ENCODE results near the gene SCN8A. TPM values are rescaled to one million over a fixed set of nuclear protein-coding genes. Genes with fewer than 3 reads are reported as not detected.

Gene SCN8A
- total RNA-seq, 3 donors from 2014 or later, result 0.32 to 5.0 (median 1.6) TPM

- intact Hi-C loops (cut with DNase I; ENCODE audit: low total_unique reads), result no loop called here
- H3K4me1 ChIP-seq, result no peaks in the 10 kb centered on the region
- H3K27ac ChIP-seq, result no peak overlapping the region
- H3K9me3 ChIP-seq, result no peaks in the 10 kb centered on the region
- H3K36me3 ChIP-seq, result no peaks in the 10 kb centered on the region
- no peaks in the 10 kb centered on the region for H3K27me3 ChIP-seq
- TF ChIP-seq POLR2AphosphoS5 (IDR thresholded peaks at IDR 0.05) (no peak), CTCF (IDR thresholded peaks at IDR 0.05) (no peak), POLR2A (IDR thresholded peaks at IDR 0.05) (no peak)
- no peak for DNase-seq (ENCODE audit: low spot score in 2 of 2)
- H3K4me3 ChIP-seq, result no peak overlapping the region
Measured at GRCh38 chr12:51579321-51579850, 11.6 kb upstream of the SCN8A start.

GRCh38 chr12:51589060-51589459 lies 2.0 kb upstream of the SCN8A start:
- no peaks in the 10 kb centered on the region for H3K9me3 ChIP-seq
- H3K27ac ChIP-seq, result no peak overlapping the region
- H3K36me3 ChIP-seq, result no peaks in the 10 kb centered on the region
- DNase-seq (ENCODE audit: low spot score in 2 of 2), result no peak
- intact Hi-C loops (cut with DNase I; ENCODE audit: low total_unique reads), result no loop called here
- no peaks in the 10 kb centered on the region for H3K27me3 ChIP-seq
- H3K4me1 ChIP-seq, result no peaks in the 10 kb centered on the region
- H3K4me3 ChIP-seq, result no peak overlapping the region
- TF ChIP-seq CTCF (IDR thresholded peaks at IDR 0.05), result no peak
- TF ChIP-seq POLR2AphosphoS5 (IDR thresholded peaks at IDR 0.05), result no peak
- TF ChIP-seq POLR2A (IDR thresholded peaks at IDR 0.05), result no peak

- no peak for DNase-seq (ENCODE audit: low spot score in 2 of 2)
- TF ChIP-seq POLR2AphosphoS5 (IDR thresholded peaks at IDR 0.05), result no peak
- no peak for TF ChIP-seq CTCF (IDR thresholded peaks at IDR 0.05)
- no peak for TF ChIP-seq POLR2A (IDR thresholded peaks at IDR 0.05)
- intact Hi-C loops (cut with DNase I; ENCODE audit: low total_unique reads), result no loop called here
- H3K27ac ChIP-seq, result no peak overlapping the region
- H3K9me3 ChIP-seq, result no peaks in the 10 kb centered on the region
- H3K4me3 ChIP-seq, result no peak overlapping the region
- H3K4me1 ChIP-seq, result no peaks in the 10 kb centered on the region
- no peaks in the 10 kb centered on the region for H3K27me3 ChIP-seq
- no peaks in the 10 kb centered on the region for H3K36me3 ChIP-seq
Measured at GRCh38 chr12:51589557-51590176, 1.4 kb upstream of the SCN8A start.

GRCh38 chr12:51590347-51591015 lies 552 bp upstream of the SCN8A start:
- no peak for DNase-seq (ENCODE audit: low spot score in 2 of 2)
- intact Hi-C loops (cut with DNase I; ENCODE audit: low total_unique reads), result no loop called here
- H3K4me1 ChIP-seq, result no peaks in the 10 kb centered on the region
- no peaks in the 10 kb centered on the region for H3K9me3 ChIP-seq
- H3K4me3 ChIP-seq, result peak overlapping the region; percentile 0 to 81 (median 65)
- no peaks in the 10 kb centered on the region for H3K27me3 ChIP-seq
- no peaks in the 10 kb centered on the region for H3K36me3 ChIP-seq
- no peak overlapping the region for H3K27ac ChIP-seq
- TF ChIP-seq POLR2A (IDR thresholded peaks at IDR 0.05), result no peak
- TF ChIP-seq CTCF (IDR thresholded peaks at IDR 0.05), result peak in 1 of 3 donors; percentile 53

GRCh38 chr12:51592034-51592705 lies 1.1 kb downstream of the SCN8A start:
- Histone ChIP-seq H3K36me3 (no peaks in the 10 kb centered on the region), H3K27me3 (no peaks in the 10 kb centered on the region), H3K9me3 (no peaks in the 10 kb centered on the region), H3K27ac (no peak overlapping the region), H3K4me3 (peak overlapping the region in 1 of 3 donors; percentile 81), H3K4me1 (no peaks in the 10 kb centered on the region)
- intact Hi-C loops (cut with DNase I; ENCODE audit: low total_unique reads), result no loop called here
- DNase-seq (ENCODE audit: low spot score in 2 of 2), result no peak
- TF ChIP-seq CTCF (IDR thresholded peaks at IDR 0.05) (no peak), POLR2A (IDR thresholded peaks at IDR 0.05) (no peak), POLR2AphosphoS5 (IDR thresholded peaks at IDR 0.05) (no peak)

Data from breast epithelium (tissue), 4 donors.